Left ventricle myocardium inferior (tissue), 1 donor: ENCODE data around the gene MAGEF1. TPM values are rescaled to one million over a fixed set of nuclear protein-coding genes. Genes with fewer than 3 reads are reported as not detected.

Experiments
- DNase-seq: peaks from one replicate; pipeline ENCODE4 v3.0.0-alpha.2; 2020
- H3K27ac ChIP-seq: fragments of 200-600 bp; replicated peaks from 2 replicates; pipeline ENCODE4 v1.8.0; 2021
- H3K27me3 ChIP-seq: fragments of 200-600 bp; 2 replicates; pipeline ENCODE4 v1.8.0; 2021; ENCODE audit warnings: low read depth
- H3K36me3 ChIP-seq: fragments of 200-600 bp; 2 replicates; pipeline ENCODE4 v1.8.0; 2021
- H3K4me1 ChIP-seq: fragments of 200-600 bp; 2 replicates; pipeline ENCODE4 v1.8.0; 2021
- H3K4me3 ChIP-seq: fragments of 200-600 bp; 2 replicates; pipeline ENCODE4 v1.8.0; 2021; ENCODE audit warnings: mild to moderate bottlenecking, moderate library complexity
- H3K9me3 ChIP-seq: fragments of 200-600 bp; replicated peaks from 2 replicates; pipeline ENCODE4 v1.8.0; 2021
- CTCF ChIP-seq: fragments of 200-600 bp; IDR thresholded peaks from 2 replicates; pipeline ENCODE4 v1.8.0; 2021; ENCODE audit warnings: antibody characterized with exemption, mild to moderate bottlenecking, borderline replicate concordance
- intact Hi-C: fragments of 100-400 bp; cut with micrococcal nuclease; formaldehyde crosslinking; loops from one replicate; pipeline ENCODE4 v1.11.0; 2022
- total RNA-seq: library from RNA; stranded (reverse); fragmentation: NEBNext Ultra II Directional; extraction: Animal tissue kit (Norgen Biotek cat#: 25700); gene quantifications from one replicate; pipeline ENCODE4 v1.2.1, GENCODE V29; 2021
- donor health status: DM: no; HTN: yes; CAD: no; lungs with severe emphysema.

Gene MAGEF1
- total RNA-seq, 1 donor from 2014 or later = 35.7 TPM

- no peak for DNase-seq
- Histone ChIP-seq H3K27ac (no peak overlapping the region), H3K4me3 (no peak overlapping the region)
These were observed 38.6 kb downstream of the MAGEF1 start for GRCh38 chr3:184672977-184673870.

DNA sequence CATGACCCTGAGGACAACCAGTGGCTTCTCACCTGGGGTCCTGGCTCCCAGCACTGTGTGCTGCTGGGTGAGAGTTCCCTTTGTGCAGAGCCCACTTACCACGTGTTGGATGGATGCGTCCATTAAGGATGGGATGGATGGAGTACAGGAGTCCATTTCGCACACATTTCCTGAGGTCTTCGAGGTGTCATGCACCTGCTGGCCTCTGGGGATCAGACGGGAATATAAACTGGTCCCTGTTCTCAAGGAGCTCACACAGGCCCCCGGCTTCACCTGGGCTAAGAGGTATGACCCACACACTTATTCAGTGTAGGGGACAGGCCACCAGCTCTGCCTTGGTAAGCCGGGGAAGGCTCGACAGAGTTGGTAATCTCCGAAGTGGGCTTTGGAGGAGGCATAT is 39.5 kb downstream of the MAGEF1 start:
- intact Hi-C loops = no loop called here
- TF ChIP-seq CTCF = no peak
- Histone ChIP-seq H3K4me3 (no peak overlapping the region), H3K36me3 (no peaks in the 10 kb centered on the region), H3K9me3 (no peaks in the 10 kb centered on the region), H3K27ac (no peak overlapping the region), H3K27me3 (peaks cover 15% of the 10 kb centered on the region), H3K4me1 (peaks cover 3% of the 10 kb centered on the region)
- no peak for DNase-seq

More at GRCh38 chr3:184672977-184673870, 38.6 kb downstream of the MAGEF1 start:
- no peaks in the 10 kb centered on the region for H3K9me3 ChIP-seq
- peaks cover 6% of the 10 kb centered on the region for H3K4me1 ChIP-seq
- H3K36me3 ChIP-seq = no peaks in the 10 kb centered on the region
- peaks cover 15% of the 10 kb centered on the region for H3K27me3 ChIP-seq
- intact Hi-C loops = no loop called here
- no peak for TF ChIP-seq CTCF

GRCh38 chr3:184670091-184670602 is 41.7 kb downstream of the MAGEF1 start:
- no peaks in the 10 kb centered on the region for H3K9me3 ChIP-seq
- intact Hi-C loops = no loop called here
- peaks cover 15% of the 10 kb centered on the region for H3K27me3 ChIP-seq
- H3K4me1 ChIP-seq = no peaks in the 10 kb centered on the region
- no peak for TF ChIP-seq CTCF
- no peak for DNase-seq
- no peaks in the 10 kb centered on the region for H3K36me3 ChIP-seq
- H3K4me3 ChIP-seq = no peak overlapping the region
- no peak overlapping the region for H3K27ac ChIP-seq

- H3K27ac ChIP-seq = no peak overlapping the region
- no peaks in the 10 kb centered on the region for H3K9me3 ChIP-seq
- no peak overlapping the region for H3K4me3 ChIP-seq
- H3K4me1 ChIP-seq = no peaks in the 10 kb centered on the region
- intact Hi-C loops = no loop called here
- H3K27me3 ChIP-seq = peaks cover 15% of the 10 kb centered on the region
- TF ChIP-seq CTCF = no peak
- H3K36me3 ChIP-seq = no peaks in the 10 kb centered on the region
- no peak for DNase-seq
These were observed 42.3 kb downstream of the MAGEF1 start for GRCh38 chr3:184669578-184669977.

GRCh38 chr3:184666442-184666841 is 45.4 kb downstream of the MAGEF1 start:
- Histone ChIP-seq H3K4me3 (no peak overlapping the region), H3K4me1 (peaks cover 10% of the 10 kb centered on the region), H3K27me3 (peaks cover 8% of the 10 kb centered on the region), H3K9me3 (no peaks in the 10 kb centered on the region), H3K27ac (no peak overlapping the region), H3K36me3 (no peaks in the 10 kb centered on the region)
- DNase-seq = no peak
- no peak for TF ChIP-seq CTCF
- intact Hi-C loops = no loop called here
